SK-N-SH treated with all-trans-retinoic acid at 6 μM for 48 hours (cell line): ENCODE data around the gene ANGPT4.

Experiments used
- ATAC-seq: fragments of 200-7000 bp; cut with Tn5 transposase; 3 replicates; pipeline ENCODE4 v1.9.1; 2020; ENCODE audit warnings: mild to moderate bottlenecking, moderate library complexity
- ARNTL ChIP-seq: fragments of 450-650 bp; formaldehyde crosslinking; IDR thresholded peaks from 2 replicates; pipeline ENCODE4 v1.5.0; 2020; ENCODE audit warnings: low read depth, mild to moderate bottlenecking, moderate library complexity, borderline replicate concordance
- BACH2 ChIP-seq: fragments of 250-450 bp; sonication (Bioruptor Pico); IDR thresholded peaks from 2 replicates; pipeline ENCODE4 v1.9.0; 2021; ENCODE audit warnings: mild to moderate bottlenecking, borderline replicate concordance
- GLIS3 ChIP-seq: fragments of 250-450 bp; sonication (Bioruptor Pico); IDR thresholded peaks from 2 replicates; pipeline ENCODE4 v1.5.0; 2020; ENCODE audit warnings: mild to moderate bottlenecking, moderate library complexity
- ISL1 ChIP-seq: fragments of 250-450 bp; sonication (Bioruptor Pico); IDR thresholded peaks from 2 replicates; pipeline ENCODE4 v2.1.2; 2022; ENCODE audit warnings: mild to moderate bottlenecking, moderate library complexity
- OSR1 ChIP-seq: fragments of 250-450 bp; sonication (Bioruptor Pico); IDR thresholded peaks from 2 replicates; pipeline ENCODE4 v1.8.0; 2022; ENCODE audit warnings: moderate library complexity, mild to moderate bottlenecking, inconsistent platforms
- PATZ1 ChIP-seq: fragments of 250-450 bp; sonication (Bioruptor Pico); IDR thresholded peaks from 2 replicates; pipeline ENCODE4 v1.8.0; 2020; ENCODE audit warnings: mild to moderate bottlenecking, moderate library complexity, borderline replicate concordance
- PPARA ChIP-seq: fragments of 250-450 bp; sonication (Bioruptor Pico); IDR thresholded peaks from 2 replicates; pipeline ENCODE4 v1.5.0; 2020; ENCODE audit warnings: mild to moderate bottlenecking, borderline replicate concordance
- RARB ChIP-seq: fragments of 250-450 bp; sonication (Bioruptor Pico); IDR thresholded peaks from 2 replicates; pipeline ENCODE4 v1.8.0; 2021; ENCODE audit warnings: mild to moderate bottlenecking, moderate library complexity
- TCF4 ChIP-seq: fragments of 250-450 bp; sonication (Bioruptor Pico); IDR thresholded peaks from 2 replicates; pipeline ENCODE4 v1.8.0; 2021; ENCODE audit warnings: mild to moderate bottlenecking, moderate library complexity, borderline replicate concordance
- TSHZ2 ChIP-seq: fragments of 250-450 bp; sonication (Bioruptor Pico); IDR thresholded peaks from 2 replicates; pipeline ENCODE4 v1.5.0; 2020; ENCODE audit warnings: mild to moderate bottlenecking, moderate library complexity
- ZFP3 ChIP-seq: fragments of 250-450 bp; sonication (Bioruptor Pico); IDR thresholded peaks from 2 replicates; pipeline ENCODE4 v1.5.0; 2020; ENCODE audit warnings: mild to moderate bottlenecking, moderate library complexity
- ZNF70 ChIP-seq: fragments of 450-650 bp; formaldehyde crosslinking; IDR thresholded peaks from 2 replicates; pipeline ENCODE4 v1.5.0; 2020; ENCODE audit warnings: mild to moderate bottlenecking, moderate library complexity
- ZNF8 ChIP-seq: fragments of 450-650 bp; formaldehyde crosslinking; IDR thresholded peaks from 2 replicates; pipeline ENCODE4 v1.5.0; 2020; ENCODE audit warnings: mild to moderate bottlenecking, moderate library complexity
- TF ChIP-seq, protein P1 (sequence below): fragments of 250-450 bp; sonication (Bioruptor Pico); IDR thresholded peaks from 2 replicates; pipeline ENCODE4 v1.8.0; 2021; ENCODE audit warnings: low read depth, mild to moderate bottlenecking, moderate library complexity, borderline replicate concordance
- TF ChIP-seq, protein P2 (sequence below): fragments of 250-450 bp; sonication (Bioruptor Pico); IDR thresholded peaks from 2 replicates; pipeline ENCODE4 v1.5.1; 2021; ENCODE audit warnings: mild to moderate bottlenecking, moderate library complexity
- TF ChIP-seq, protein P3 (sequence below): fragments of 250-450 bp; sonication (Bioruptor Pico); IDR thresholded peaks from 2 replicates; pipeline ENCODE4 v1.5.1; 2020; ENCODE audit warnings: low read depth, mild to moderate bottlenecking, moderate library complexity

Gene ANGPT4

GRCh38 chr20:906703-907270 is 9.3 kb downstream of the ANGPT4 start (continued):
- TF ChIP-seq, protein P1, sequence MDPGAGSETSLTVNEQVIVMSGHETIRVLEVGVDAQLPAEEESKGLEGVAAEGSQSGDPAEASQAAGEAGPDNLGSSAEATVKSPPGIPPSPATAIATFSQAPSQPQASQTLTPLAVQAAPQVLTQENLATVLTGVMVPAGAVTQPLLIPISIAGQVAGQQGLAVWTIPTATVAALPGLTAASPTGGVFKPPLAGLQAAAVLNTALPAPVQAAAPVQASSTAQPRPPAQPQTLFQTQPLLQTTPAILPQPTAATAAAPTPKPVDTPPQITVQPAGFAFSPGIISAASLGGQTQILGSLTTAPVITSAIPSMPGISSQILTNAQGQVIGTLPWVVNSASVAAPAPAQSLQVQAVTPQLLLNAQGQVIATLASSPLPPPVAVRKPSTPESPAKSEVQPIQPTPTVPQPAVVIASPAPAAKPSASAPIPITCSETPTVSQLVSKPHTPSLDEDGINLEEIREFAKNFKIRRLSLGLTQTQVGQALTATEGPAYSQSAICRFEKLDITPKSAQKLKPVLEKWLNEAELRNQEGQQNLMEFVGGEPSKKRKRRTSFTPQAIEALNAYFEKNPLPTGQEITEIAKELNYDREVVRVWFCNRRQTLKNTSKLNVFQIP (CRISPR knock-in tag), result no peak
- no peak for TF ChIP-seq ISL1
- TF ChIP-seq, protein P2, sequence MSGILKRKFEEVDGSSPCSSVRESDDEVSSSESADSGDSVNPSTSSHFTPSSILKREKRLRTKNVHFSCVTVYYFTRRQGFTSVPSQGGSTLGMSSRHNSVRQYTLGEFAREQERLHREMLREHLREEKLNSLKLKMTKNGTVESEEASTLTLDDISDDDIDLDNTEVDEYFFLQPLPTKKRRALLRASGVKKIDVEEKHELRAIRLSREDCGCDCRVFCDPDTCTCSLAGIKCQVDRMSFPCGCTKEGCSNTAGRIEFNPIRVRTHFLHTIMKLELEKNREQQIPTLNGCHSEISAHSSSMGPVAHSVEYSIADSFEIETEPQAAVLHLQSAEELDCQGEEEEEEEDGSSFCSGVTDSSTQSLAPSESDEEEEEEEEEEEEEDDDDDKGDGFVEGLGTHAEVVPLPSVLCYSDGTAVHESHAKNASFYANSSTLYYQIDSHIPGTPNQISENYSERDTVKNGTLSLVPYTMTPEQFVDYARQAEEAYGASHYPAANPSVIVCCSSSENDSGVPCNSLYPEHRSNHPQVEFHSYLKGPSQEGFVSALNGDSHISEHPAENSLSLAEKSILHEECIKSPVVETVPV (CRISPR knock-in tag), result no peak
- no peak for TF ChIP-seq TCF4 (CRISPR knock-in tag)
- TF ChIP-seq ZNF8, result no peak
- no peak for TF ChIP-seq ZFP3 (CRISPR knock-in tag)

- TF ChIP-seq ZNF8 (no peak), OSR1 (CRISPR knock-in tag) (no peak), PPARA (CRISPR knock-in tag) (no peak), BACH2 (no peak), PATZ1 (CRISPR knock-in tag) (no peak), TSHZ2 (CRISPR knock-in tag) (no peak), GLIS3 (no peak), ISL1 (no peak), ZNF70 (CRISPR knock-in tag) (no peak)
- TF ChIP-seq, protein P3, sequence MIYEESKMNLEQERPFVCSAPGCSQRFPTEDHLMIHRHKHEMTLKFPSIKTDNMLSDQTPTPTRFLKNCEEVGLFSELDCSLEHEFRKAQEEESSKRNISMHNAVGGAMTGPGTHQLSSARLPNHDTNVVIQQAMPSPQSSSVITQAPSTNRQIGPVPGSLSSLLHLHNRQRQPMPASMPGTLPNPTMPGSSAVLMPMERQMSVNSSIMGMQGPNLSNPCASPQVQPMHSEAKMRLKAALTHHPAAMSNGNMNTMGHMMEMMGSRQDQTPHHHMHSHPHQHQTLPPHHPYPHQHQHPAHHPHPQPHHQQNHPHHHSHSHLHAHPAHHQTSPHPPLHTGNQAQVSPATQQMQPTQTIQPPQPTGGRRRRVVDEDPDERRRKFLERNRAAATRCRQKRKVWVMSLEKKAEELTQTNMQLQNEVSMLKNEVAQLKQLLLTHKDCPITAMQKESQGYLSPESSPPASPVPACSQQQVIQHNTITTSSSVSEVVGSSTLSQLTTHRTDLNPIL (CRISPR knock-in tag), result no peak
- TF ChIP-seq, protein P1 (CRISPR knock-in tag), result no peak
- no peak for ATAC-seq
These were observed 10.1 kb downstream of the ANGPT4 start for GRCh38 chr20:906001-906520.

DNA sequence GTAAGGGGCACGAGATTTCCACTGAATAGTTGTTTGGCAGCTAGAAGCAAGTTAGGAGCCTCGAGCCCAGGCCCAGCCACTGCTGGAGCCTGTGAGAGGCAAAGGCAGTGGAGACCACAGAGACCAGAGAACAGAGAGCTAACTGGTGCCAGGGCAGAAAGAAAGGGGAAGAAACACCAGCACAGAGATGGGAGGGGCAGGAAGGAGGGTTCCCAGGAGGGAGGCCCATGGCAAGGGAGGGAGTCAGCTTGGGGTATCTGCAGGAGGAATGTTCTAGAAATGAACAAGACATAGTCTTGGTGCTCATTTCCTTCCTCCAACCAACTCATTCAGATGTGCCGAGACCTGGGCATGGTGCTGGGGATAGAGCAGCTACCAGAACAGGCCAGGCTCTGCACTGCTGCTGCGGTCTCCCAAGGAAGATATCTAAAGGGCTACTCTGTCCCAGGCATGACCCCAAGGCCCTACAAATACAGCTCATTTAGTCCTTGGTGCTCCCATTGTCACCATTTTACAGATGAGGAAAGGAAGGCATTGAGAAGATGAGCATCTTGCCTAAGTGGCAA is 10.7 kb downstream of the ANGPT4 start:
- ATAC-seq, result no peak
- TF ChIP-seq ARNTL (no peak), PATZ1 (CRISPR knock-in tag) (no peak), TCF4 (CRISPR knock-in tag) (no peak), RARB (CRISPR knock-in tag) (no peak), BACH2 (no peak), OSR1 (CRISPR knock-in tag) (no peak)
- TF ChIP-seq, protein P2 (CRISPR knock-in tag), result no peak
- TF ChIP-seq, protein P1 (CRISPR knock-in tag), result no peak
